NCI-H1417 treated with DMSO at 0.1 percent for 48 hours (cell line): ENCODE measurements around the gene USF3.

Experiments
- DNase-seq: peaks from one replicate; lab custom pipeline; 2025; lab: John Stamatoyannopoulos, UW

The USF3 gene, protein sequence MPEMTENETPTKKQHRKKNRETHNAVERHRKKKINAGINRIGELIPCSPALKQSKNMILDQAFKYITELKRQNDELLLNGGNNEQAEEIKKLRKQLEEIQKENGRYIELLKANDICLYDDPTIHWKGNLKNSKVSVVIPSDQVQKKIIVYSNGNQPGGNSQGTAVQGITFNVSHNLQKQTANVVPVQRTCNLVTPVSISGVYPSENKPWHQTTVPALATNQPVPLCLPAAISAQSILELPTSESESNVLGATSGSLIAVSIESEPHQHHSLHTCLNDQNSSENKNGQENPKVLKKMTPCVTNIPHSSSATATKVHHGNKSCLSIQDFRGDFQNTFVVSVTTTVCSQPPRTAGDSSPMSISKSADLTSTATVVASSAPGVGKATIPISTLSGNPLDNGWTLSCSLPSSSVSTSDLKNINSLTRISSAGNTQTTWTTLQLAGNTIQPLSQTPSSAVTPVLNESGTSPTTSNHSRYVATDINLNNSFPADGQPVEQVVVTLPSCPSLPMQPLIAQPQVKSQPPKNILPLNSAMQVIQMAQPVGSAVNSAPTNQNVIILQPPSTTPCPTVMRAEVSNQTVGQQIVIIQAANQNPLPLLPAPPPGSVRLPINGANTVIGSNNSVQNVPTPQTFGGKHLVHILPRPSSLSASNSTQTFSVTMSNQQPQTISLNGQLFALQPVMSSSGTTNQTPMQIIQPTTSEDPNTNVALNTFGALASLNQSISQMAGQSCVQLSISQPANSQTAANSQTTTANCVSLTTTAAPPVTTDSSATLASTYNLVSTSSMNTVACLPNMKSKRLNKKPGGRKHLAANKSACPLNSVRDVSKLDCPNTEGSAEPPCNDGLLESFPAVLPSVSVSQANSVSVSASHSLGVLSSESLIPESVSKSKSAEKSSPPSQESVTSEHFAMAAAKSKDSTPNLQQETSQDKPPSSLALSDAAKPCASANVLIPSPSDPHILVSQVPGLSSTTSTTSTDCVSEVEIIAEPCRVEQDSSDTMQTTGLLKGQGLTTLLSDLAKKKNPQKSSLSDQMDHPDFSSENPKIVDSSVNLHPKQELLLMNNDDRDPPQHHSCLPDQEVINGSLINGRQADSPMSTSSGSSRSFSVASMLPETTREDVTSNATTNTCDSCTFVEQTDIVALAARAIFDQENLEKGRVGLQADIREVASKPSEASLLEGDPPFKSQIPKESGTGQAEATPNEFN (N-terminal part only)

DNA sequence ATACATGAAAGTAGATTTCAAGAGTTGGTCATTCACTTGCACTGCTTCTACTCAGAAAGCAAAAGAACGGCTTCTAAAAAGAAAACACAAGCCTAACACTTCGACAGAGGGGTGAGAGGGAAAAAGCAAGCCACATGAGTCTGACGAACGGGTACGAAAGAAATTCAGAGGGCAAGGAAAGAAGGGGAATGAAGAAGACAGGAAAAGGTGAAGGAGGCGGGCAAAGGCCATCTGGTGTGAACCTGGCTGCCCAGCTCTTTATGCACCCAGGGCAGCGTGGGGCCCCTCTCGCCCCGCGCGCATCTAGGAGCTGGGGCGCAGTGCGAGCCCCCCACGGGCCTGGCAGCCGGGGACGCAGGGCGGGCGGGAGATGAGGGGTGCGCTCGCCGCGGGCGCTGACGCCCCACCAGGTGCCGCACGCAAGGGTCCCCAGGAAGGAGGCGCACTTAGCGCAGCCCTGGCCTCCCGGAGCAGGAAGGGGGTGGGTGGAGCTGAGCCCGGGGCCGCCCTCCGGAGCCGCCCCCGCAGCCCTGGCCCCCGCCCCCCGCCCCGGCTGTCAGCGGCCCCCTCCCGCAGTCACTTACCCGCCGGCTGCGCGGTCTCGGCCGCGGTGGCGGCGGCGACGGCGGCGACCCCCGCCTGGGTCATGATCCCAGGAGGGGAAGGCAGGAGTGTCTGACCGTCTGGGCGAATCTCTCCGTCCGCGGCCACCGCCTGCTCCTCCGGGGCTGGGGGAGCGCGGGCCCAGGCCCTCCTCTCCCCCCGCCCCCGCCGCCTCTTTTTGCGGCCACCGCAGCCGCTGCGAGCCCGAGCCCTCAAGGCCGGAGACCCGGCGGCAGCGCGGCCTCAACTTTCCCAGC, at the start of gene USF3:
Gene USF3, minus strand, starts transcription at position 857 of the 860 bp plus-strand sequence. CDS start 21,764 bp downstream, outside the sequence.
- peak; percentile 5 for DNase-seq

DNA sequence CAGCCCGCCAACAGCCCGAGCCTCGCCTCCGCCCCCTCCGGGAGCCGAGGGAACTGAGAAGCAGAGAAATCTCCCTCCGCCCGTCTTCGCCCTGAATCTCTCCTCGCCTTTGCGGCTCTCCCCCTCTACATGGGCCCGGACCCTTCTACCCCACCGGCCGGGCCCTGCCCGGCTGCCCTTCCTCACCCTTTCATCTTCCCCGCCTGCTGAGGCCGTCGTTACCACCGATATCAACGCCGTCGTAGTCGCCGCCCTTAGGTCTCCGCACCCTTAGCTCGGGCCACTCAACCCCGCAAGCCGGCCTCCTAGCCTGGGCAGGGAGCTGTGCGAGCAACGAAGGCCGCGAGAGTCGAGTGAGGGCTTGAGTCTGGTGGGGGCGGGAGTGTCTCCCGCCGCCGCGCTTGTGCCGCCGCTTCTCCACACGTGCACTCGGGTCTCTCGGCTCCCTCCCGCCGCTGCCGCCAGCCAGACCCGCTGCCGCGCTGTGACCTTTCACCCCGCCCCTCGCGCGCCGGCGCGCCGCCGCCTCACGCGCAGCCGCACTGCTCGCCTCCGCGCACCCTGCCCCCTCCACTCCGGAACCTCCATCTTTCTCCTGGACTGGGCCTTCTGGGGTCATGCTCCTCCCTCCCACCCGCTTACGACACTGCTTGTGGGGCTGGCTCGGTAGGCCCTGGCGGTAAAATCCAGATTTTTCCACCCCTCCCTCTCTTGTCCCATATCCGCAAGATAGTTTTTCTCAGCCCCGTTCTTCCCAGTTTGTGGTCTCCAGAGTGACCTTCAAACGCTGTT, 49.5 kb upstream of the USF3 start, which contains the start of gene NAA50:
Gene NAA50, minus strand, starts transcription at position 494 of the 792 bp plus-strand sequence. Its CDS starts 300 bp downstream, at position 194.
- DNase-seq, result peak; percentile 78

DNA sequence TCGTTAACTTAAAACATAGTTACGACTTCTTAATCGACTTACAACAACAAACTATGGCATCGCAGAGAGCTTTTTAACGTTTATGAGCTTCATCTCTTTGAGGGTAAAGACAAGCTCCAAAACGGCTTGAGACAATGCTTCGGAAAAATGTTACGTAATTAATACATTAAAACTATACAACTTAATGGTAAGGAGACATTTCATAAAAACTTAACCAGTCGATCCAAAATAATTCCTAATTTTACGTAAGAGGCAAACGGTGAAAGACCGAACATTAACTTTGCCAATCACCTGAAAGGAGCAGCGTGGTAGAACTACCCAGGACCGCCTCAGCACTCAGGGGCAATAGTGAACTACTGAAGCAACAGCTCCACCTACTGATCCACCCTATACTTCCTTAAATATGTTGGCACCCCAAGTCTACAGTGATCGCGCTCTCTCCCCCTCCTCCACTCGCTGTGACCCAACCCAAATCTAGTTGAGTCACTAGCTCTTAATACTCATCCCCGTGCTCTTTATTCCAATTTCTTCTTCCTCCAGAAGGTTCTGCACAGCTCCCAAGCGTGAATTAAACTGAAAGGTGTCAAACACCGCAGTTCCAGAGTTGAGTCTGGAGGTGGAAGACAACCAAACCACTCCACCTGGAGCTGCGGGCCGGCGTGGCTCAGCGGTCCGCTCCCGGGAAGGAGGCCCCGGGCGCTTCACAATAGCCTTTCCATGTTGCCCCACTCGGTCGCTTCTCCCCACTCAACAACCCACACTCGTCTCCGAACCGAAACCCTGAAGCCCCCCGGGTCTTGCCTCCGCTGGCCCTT, 48.7 kb upstream of the USF3 start:
- DNase-seq, result peak; percentile 25

DNA sequence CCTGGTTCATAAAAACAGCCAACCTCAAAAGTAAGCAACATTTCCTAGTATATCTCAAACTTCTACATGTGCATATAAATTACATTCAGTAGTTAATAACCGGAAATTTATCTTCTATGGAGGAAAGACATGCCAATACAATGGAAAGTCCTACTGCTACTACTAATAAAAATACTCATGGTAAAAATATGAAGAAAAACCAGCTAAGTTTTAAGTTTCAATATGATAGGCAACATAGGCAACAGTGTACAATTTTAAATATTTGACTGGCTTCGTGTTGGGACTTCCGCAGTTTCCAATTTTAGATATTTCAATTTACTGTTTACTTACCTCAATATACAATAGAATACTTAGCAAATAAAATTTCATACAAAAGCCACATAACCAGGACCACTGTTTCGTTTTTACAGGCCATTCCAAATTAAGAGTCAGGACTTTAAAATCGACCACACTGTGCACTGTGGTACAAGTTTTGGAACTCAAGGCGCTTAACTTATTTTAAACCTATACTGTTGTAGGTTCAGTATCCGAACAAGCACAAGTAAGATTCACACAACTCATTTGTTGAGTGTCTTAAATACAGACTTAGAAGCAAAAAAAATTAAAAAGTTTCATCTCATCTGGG, 46.7 kb upstream of the USF3 start:
- DNase-seq, result no peak

DNA sequence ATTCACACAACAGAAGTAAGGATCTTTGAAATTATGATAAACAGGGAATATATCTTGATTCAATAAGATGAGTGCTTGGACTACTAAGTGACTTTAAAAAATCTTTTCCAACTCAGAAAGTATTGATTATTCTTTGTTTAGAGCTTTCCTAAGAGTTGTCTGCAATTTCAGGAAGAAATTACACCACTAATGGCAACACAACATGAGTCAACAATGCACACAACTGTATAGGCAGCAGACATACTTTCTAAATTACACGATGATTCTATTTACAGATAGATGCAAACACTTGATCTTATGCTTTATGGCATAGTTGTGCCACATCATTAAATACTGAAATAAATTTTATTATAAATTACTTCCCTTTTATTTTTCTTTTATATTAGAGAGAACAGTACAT, 45.2 kb upstream of the USF3 start:
- no peak for DNase-seq

DNA sequence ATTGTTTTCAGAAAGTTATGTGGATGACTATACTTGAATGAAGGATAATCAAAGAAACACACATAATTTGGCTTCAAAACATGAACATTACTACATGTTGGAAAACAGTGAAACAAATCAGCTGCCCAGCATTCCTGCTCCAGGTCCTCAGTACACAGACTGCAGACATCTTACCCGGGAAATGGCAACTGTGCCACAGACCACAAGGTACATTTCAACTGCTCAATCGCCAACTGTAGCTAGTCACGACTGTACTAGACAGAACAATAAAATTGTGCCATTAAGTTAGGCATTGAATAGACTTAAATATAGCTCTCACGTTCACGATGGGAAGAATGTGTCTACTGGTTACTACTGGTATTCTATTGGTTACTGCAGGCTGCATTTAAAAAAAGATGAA, 44.6 kb upstream of the USF3 start:
- no peak for DNase-seq

DNA sequence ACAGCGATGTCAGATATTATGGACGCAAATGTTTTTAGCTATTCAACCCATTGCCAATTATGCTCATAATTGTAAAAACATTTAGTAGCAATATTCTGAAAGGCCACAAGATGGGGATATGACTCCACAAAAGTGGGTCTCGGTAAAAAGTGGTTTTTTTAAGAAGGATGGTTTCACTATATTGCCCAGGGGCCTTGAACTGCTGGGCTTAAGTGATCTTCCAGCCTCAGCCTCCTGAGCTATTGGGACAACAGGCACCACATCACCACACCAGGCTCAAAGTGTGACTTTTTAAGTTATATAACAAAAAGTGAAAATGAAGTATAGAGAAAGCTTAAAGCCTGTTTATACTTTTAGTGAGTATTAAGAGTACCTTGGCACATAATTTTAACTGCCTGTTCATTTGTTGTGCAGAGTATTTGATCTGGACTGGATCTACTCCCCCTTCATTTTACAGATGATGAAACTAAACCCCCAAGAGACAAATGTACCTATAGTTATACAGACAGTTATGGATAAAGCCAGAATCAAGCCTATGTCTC, 40.2 kb upstream of the USF3 start:
- peak; percentile 2 for DNase-seq

DNA sequence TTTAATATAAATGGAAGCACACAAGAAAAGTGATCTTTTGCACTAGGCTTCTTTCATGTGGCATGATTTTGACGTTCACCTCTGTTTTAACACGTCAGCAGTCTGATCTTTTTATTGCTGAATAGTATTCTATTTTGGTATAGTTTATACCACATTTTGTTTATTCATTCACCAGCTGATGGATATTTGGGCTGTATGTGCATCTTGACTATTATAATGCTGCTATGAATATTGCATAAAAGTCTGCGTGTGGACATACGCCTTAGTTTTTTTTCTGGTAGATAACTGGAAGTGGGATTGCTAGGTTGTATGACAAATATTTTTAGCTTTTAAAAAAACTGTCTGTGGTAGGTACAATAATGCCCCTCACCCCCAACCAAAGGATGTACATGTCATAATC, 35.3 kb upstream of the USF3 start:
- no peak for DNase-seq

DNA sequence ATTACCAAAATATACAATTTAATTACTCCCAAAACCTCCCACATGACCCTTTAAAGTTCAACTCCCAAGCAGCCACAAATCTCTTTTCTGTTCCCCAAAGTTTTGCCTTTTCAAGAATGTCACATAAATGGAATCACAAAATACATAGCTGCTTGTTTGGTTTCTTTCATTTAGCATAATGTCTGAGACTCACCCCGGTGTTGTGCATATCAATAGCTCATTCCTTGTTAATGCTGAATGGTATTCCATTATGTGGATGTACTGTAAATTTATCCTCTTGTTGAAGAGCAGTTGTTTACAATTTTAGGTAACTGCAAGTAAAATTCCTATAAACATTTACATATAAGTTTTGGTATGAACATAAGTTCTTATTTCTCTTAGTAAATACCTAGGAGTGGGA, 34.1 kb upstream of the USF3 start:
- no peak for DNase-seq

DNA sequence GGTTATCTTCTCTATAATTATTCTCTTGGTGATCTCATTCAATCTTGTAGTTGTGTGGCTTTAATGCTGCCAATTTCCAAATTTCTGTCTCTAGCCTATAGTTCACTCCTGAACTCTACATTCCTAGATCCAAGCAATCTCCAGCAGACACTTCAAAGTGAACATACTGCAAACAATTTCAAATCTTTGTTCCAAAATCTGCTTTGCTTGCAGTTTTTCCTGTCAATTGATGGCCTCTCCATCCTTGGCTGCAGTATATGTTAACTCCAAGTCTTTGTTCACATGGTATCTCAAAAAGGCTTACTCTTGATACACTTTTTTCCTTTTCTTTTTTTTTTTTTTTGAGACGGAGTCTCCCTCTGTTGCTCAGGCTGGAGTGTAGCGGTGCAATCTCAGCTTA, 32.2 kb upstream of the USF3 start:
- no peak for DNase-seq

DNA sequence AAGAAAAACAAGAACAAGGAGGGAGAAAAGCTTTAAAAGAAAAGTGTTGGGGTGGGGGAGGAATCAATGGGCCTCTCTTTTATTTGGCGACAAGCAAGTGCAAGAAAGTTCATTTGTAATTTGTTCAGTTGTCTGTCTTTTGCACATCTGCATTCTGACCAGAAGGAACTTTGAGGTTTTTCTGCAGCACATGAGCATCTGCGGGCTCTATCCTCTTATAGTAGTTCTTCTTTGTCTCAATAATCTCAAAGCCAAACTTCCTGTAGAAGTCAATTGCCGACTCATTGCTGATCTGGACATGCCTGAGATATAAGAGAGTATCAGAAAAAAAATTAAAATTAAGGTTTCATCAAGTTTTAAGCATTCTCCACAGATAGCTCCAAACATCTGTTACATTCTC, 25.2 kb upstream of the USF3 start:
- no peak for DNase-seq

DNA sequence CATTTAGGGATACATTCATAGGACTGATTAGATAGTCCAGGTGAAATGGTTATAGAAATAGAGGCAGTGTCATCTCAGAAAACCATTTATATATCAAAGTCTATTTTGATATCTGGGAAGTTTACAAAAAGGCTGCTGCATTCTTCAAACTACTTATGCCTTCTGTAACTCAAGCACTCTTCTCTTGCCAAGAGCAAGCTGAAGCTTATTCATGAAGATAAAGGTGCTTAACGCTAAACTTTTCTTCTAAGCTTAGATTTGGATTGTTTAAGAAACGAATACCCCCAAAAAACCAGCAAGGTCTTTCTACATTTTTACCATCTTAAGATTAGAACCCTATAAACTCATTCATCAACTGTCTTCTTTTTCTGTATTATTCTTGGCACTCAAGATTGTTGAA, 23.3 kb upstream of the USF3 start:
- no peak for DNase-seq

DNA sequence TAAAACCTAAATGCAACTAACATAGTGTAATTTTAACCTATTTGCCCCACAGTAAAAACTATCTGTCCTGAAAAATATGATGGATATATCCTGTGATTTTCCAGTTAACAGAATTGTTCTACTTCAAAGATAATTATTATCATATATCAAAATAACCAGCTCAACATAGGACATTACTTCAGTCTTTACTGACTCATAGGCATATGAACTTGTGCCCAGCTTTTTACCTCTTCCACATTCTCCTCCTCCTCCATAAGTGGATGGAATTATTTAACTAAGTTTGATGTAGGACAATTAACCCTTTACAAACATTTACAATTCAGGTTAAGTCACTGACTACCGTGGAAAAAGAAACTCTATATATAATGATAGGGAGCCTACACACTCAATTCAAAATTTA, 22.9 kb upstream of the USF3 start:
- no peak for DNase-seq

DNA sequence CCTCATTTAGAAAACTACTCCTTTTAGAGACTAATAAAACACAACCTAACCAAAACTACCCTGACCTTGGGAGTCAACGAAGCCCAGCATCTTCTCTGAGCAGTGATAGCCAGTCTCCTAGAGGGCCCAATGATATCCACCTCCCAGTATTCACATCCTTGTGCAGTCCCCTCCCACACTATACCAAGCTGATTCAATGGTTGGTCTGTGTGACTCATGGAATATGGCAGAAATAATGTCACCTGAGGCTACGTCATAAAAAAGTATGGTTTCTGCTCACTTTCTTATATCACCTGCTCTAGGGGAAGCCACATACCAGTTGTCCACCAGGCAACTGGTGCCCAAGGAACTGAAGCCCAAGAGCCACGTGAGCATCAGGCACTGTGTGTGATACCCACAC, 21.4 kb upstream of the USF3 start:
- no peak for DNase-seq

DNA sequence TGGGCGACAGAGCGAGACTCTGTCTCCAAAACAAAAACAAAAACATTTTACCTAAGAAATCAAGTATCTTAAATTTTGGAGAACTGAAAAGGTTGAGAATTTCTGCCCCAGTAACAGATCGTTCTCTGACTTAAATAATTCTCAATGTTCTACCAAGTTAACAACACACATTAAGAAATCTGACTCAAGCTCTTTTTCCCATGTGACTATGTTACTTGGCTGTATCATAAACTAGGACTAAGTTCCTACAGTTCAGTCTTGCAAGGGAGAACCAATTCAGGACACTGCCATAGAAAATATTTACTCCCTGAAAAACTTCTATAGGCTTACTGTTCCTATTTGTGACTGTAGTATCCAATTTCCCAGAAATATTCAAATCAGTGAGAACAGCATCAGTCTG, 20.9 kb upstream of the USF3 start:
- DNase-seq, result no peak

DNA sequence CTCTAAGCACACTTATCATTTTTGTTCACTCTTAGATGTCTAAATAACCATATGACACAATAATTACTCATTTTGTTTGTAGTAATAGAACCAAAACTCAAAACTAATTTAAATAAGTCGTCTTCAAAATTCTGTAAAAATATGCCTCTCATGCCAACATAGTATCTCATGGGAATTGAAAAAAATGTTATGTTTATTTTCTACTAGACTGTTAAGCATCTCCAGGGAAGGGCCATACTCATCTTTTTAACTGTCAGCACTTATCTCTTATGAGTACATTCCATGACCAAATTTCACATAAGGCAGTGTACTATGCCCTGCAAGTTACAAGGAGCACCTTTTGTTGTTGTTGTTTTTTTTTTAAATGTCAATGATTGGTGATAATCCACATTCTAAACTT, 18.3 kb upstream of the USF3 start:
- DNase-seq, result no peak

DNA sequence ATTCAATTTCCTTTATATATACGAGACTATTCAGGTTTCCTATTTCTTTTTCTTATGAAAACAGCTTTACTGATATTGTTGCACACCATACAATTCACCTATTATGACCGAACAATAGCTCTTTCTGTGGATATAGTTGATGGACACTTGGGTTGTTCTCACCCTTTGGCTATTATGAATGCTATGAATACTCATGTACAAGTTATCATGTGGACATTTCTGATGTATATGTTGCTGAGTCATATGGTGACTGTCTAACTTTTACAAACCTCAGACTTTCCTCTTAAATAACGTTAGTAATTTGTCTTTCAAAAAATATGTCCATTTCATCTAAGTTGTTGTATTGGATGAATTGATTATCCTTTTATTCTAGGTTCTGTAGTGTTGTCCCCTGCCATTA, 15.7 kb upstream of the USF3 start:
- no peak for DNase-seq

DNA sequence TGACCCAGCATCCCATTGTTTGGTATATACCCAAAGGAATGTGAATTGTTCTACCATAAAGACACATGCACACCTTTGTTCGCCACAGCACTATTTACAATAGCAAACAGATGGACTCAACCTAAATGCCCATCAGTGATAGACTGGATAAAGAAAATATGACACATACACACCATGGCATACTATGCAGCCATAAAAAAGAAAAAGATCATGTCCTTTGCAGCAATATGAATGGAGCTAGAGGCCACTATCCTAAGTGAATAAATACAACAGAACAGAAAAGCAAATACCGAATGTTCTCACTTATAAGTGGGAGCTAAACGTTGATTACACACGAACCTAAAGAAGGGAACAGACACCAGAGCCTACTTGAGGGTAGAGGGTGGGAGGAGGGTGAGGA, 11.4 kb upstream of the USF3 start:
- no peak for DNase-seq

DNA sequence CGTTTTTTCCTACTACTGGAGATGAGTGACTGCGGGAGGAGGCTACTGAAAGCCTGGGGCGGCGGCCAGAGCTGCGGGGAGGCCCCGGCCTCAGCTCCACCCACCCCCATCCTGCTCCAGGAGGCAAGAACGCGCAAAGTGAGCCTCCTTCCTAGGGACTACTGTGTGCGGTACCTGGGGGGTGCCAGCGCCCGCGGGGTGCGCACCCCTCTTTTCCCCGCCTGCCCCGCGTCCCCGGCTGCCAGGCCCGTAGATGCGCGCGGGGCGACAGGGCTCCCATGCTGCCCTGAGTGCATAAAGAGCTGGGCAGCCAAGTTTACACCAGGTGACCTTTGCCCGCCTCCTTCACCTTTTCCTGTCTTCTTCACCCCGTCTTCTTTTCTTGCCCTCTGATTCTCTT, 2.5 kb upstream of the USF3 start:
- DNase-seq, result no peak
